ENCODE results near the gene SH3TC1. TPM values are rescaled to one million over a fixed set of nuclear protein-coding genes. Genes with fewer than 3 reads are reported as not detected.

Gene SH3TC1
- total and polyA plus RNA-seq, 2 of the 13 experiments (the other 11 are each of a cell fraction or from before 2014, with no cell fraction given): 14.9 to 21.8 TPM

DNA sequence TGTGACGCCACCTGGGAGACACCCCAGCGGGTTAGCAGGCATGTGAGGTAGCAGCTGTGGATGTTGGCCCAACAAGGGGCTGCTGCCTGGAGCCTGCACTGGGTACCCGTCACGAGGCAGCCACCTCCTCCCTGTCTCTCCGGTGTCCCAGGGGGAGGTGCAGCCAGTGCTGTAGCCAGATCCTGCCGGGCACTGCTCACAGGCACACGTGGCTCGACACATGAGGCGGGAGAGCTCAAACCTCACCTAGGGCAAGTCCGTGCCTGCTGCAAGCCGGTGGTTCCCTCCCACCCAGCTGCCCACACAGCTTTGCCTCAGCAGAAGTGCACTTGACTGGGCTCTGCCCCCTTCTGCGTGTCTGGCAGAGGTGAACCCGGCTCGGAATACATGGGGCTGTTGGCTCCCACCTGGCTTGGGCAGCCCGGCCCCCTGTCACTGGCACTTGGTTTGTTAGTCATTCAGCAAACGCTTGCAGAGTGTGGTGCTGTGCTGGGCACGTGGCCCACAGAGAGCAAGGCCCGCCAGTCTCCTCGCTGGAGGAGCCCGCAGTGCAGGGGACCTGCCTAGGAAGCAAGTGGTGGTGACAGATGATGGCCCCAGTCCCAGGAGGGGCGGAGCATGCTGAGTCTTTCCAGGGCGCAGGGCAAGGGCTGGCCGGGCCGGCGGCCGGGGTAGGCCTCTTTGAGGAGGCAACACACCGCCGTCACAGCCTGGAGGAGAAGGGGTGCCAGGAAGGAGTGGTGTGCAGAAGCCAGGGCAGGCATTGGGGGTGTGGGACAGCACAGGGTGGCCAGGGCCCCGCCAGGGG lies 10.1 kb upstream of the SH3TC1 start:
- Histone ChIP-seq H3K4me2 (ENCODE audit: low read depth, low read length) (no peak overlapping the region; the same call in 1 of the 2 replicates), H3K4me3 (replicated peaks in 1 of 3; ENCODE audit: insufficient read depth in 1 of 3, low read depth in 2 of 3, low read length in 3 of 3) (peak overlapping the region in 1 of 3 experiments; percentile 28; a peak in 1 of 6 replicates), H4K20me1 (ENCODE audit: insufficient read depth, low read length) (no peaks in the 10 kb centered on the region), H3K79me2 (ENCODE audit: insufficient read depth, low read length) (no peaks in the 10 kb centered on the region), H3K27ac (ENCODE audit: extremely low read length, insufficient read depth, low read length) (no peak overlapping the region), H3K4me1 (ENCODE audit: insufficient read depth, low read length) (peaks cover 63% of the 10 kb centered on the region), H3K9ac (ENCODE audit: insufficient read depth, low read depth, low read length) (no peak overlapping the region), H3K36me3 (replicated peaks in 1 of 2; ENCODE audit: control insufficient read depth in 1 of 2, insufficient read depth in 2 of 2, low read length in 2 of 2) (no peaks in the 10 kb centered on the region), H3K9me3 (ENCODE audit: low read length) (no peaks in the 10 kb centered on the region), H3K27me3 (ENCODE audit: control insufficient read depth in 1 of 2, insufficient read depth in 2 of 2, low read length in 2 of 2) (peaks cover 7 to 36% of the 10 kb centered on the region in 2 experiments; a peak in 3 of 5 replicates), H2AFZ (ENCODE audit: low read length) (no peak overlapping the region)
- no TSS peak for BruUV-seq (replicated peaks)
- ChIA-PET POLR2A (no interaction called here), CTCF (ENCODE audit: low intra/inter-chr PET ratio, low total read pairs) (interaction anchor here (1.3 kb wide), 1 partner anchor 50 kb away, joined by 3 read pairs; no protein-coding TSS in a partner anchor)
- FAIRE-seq: no peak
- no peak for DNase-seq (ENCODE audit: low spot score)
- in situ Hi-C loops (cut with HindIII; ENCODE audit: extremely low pct_ligation_motif_present, low pct_unique_long_range_greater_than_20kb): no loop called here
- peak; percentile 47 for ATAC-seq
- 22% methylated on average over 9 of the region's 29 CpGs for WGBS (ENCODE audit: low lambda C conversion rate)
- intact Hi-C loops (cut with micrococcal nuclease; ENCODE audit: unreplicated experiment): no loop called here
- TF ChIP-seq ZNF263 (CRISPR knock-in tag; IDR thresholded peaks at IDR 0.05): no peak
- TF ChIP-seq EEA1 (CRISPR knock-in tag; IDR thresholded peaks at IDR 0.05; ENCODE audit: borderline replicate concordance): no peak
- no peak for TF ChIP-seq PAX8 (CRISPR knock-in tag; IDR thresholded peaks at IDR 0.05; ENCODE audit: borderline replicate concordance)
- 0 out of 2 replicates have a peak, but pooled peaks have one; percentile 41 for TF ChIP-seq ZNF780A (CRISPR knock-in tag; IDR thresholded peaks at IDR 0.05)
- no peak for TF ChIP-seq KDM6A (CRISPR knock-in tag; IDR thresholded peaks at IDR 0.05; ENCODE audit: low read depth)
- TF ChIP-seq, protein P1, sequence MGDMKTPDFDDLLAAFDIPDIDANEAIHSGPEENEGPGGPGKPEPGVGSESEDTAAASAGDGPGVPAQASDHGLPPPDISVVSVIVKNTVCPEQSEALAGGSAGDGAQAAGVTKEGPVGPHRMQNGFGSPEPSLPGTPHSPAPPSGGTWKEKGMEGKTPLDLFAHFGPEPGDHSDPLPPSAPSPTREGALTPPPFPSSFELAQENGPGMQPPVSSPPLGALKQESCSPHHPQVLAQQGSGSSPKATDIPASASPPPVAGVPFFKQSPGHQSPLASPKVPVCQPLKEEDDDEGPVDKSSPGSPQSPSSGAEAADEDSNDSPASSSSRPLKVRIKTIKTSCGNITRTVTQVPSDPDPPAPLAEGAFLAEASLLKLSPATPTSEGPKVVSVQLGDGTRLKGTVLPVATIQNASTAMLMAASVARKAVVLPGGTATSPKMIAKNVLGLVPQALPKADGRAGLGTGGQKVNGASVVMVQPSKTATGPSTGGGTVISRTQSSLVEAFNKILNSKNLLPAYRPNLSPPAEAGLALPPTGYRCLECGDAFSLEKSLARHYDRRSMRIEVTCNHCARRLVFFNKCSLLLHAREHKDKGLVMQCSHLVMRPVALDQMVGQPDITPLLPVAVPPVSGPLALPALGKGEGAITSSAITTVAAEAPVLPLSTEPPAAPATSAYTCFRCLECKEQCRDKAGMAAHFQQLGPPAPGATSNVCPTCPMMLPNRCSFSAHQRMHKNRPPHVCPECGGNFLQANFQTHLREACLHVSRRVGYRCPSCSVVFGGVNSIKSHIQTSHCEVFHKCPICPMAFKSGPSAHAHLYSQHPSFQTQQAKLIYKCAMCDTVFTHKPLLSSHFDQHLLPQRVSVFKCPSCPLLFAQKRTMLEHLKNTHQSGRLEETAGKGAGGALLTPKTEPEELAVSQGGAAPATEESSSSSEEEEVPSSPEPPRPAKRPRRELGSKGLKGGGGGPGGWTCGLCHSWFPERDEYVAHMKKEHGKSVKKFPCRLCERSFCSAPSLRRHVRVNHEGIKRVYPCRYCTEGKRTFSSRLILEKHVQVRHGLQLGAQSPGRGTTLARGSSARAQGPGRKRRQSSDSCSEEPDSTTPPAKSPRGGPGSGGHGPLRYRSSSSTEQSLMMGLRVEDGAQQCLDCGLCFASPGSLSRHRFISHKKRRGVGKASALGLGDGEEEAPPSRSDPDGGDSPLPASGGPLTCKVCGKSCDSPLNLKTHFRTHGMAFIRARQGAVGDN (CRISPR knock-in tag; IDR thresholded peaks at IDR 0.05): peak; percentile 32
- TF ChIP-seq, protein P2, sequence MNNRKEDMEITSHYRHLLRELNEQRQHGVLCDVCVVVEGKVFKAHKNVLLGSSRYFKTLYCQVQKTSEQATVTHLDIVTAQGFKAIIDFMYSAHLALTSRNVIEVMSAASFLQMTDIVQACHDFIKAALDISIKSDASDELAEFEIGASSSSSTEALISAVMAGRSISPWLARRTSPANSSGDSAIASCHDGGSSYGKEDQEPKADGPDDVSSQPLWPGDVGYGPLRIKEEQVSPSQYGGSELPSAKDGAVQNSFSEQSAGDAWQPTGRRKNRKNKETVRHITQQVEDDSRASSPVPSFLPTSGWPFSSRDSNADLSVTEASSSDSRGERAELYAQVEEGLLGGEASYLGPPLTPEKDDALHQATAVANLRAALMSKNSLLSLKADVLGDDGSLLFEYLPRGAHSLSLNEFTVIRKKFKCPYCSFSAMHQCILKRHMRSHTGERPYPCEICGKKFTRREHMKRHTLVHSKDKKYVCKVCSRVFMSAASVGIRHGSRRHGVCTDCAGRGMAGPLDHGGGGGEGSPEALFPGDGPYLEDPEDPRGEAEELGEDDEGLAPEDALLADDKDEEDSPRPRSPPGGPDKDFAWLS (CRISPR knock-in tag; IDR thresholded peaks at IDR 0.05; ENCODE audit: borderline replicate concordance): no peak
- TF ChIP-seq ZSCAN20 (CRISPR knock-in tag; IDR thresholded peaks at IDR 0.05; ENCODE audit: borderline replicate concordance): no peak
- TF ChIP-seq, protein P3, sequence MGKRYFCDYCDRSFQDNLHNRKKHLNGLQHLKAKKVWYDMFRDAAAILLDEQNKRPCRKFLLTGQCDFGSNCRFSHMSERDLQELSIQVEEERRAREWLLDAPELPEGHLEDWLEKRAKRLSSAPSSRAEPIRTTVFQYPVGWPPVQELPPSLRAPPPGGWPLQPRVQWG (CRISPR knock-in tag; IDR thresholded peaks at IDR 0.05; ENCODE audit: borderline replicate concordance, low read depth): no peak
- no peak for TF ChIP-seq SOX6 (IDR thresholded peaks at IDR 0.05)
- TF ChIP-seq SOX6 (CRISPR knock-in tag; IDR thresholded peaks at IDR 0.05): no peak
- TF ChIP-seq MAFF (IDR thresholded peaks at IDR 0.05; ENCODE audit: low read depth, low read length): no peak
- no peak for TF ChIP-seq ZSCAN21 (CRISPR knock-in tag; IDR thresholded peaks at IDR 0.05; ENCODE audit: borderline replicate concordance)
- TF ChIP-seq, protein P4, sequence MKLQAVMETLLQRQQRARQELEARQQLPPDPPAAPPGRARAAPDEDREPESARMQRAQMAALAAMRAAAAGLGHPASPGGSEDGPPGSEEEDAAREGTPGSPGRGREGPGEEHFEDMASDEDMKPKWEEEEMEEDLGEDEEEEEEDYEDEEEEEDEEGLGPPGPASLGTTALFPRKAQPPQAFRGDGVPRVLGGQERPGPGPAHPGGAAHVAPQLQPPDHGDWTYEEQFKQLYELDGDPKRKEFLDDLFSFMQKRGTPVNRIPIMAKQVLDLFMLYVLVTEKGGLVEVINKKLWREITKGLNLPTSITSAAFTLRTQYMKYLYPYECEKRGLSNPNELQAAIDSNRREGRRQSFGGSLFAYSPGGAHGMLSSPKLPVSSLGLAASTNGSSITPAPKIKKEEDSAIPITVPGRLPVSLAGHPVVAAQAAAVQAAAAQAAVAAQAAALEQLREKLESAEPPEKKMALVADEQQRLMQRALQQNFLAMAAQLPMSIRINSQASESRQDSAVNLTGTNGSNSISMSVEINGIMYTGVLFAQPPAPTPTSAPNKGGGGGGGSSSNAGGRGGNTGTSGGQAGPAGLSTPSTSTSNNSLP (IDR thresholded peaks at IDR 0.05; ENCODE audit: low read depth, low read length): no peak
- TF ChIP-seq XBP1 (CRISPR knock-in tag; IDR thresholded peaks at IDR 0.05): no peak
- TF ChIP-seq ATF7 (IDR thresholded peaks at IDR 0.05): no peak
- no peak for TF ChIP-seq ATF7 (CRISPR knock-in tag; IDR thresholded peaks at IDR 0.05)

Measured in HepG2 (cell line).